ENCODE data around the gene NR5A2.

NR5A2 gene

DNA sequence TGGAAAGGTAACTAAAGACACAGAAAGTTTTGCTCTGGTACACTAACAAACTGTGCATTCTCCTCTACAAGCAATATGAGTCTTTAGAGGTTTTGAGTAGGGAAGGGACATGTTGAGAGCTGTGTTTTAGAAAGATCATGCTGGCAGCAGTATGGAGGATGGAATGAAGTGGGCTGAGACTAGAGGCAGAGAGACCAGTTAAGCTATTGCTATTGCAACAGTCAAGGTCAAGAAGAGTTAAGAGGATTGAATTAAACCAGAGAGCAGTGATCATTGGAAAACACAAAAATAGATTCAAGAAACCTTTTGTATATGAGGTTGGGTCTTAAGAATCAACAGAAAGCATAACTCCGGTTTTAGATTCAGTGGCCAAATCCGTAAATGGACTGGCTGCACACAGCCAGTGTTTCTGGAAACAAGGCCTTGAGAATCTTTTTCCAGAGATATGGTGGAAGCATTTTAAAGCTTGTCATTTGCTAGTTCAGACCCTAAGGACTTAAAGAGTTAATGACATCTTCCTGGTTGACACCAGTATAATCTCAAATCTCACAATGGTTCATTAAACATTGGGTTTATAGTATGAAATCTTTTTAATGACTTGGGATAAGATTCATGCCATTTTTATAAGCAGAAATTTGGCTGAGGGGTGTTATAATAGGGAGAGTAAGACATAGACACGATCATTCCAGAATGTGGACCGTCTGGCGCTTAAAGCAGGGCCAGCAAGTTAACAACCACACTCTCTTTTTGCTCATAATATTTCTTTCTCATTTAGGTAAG, 177.9 kb downstream of the NR5A2 start:
- Histone ChIP-seq H3K9me3 (ENCODE audit: control insufficient read depth in 5 of 5, low read length in 5 of 5) (peaks cover 0 to 8% (median 7%) of the 10 kb centered on the region in 5 donors), H3K4me3 (ENCODE audit: low read depth in 1 of 5, low read length in 5 of 5) (no peak overlapping the region), H3K4me1 (ENCODE audit: control insufficient read depth in 5 of 5, insufficient read depth in 5 of 5, low read length in 5 of 5) (no peaks in the 10 kb centered on the region), H3K27me3 (ENCODE audit: control insufficient read depth in 5 of 5, insufficient read depth in 4 of 5, low read length in 5 of 5) (no peaks in the 10 kb centered on the region), H3K27ac (ENCODE audit: low read depth, low read length) (no peak overlapping the region), H3K9ac (ENCODE audit: low read length in 5 of 5) (no peak overlapping the region), H3K36me3 (ENCODE audit: control insufficient read depth in 5 of 5, insufficient read depth in 5 of 5, low read length in 5 of 5) (no peaks in the 10 kb centered on the region)

DNA sequence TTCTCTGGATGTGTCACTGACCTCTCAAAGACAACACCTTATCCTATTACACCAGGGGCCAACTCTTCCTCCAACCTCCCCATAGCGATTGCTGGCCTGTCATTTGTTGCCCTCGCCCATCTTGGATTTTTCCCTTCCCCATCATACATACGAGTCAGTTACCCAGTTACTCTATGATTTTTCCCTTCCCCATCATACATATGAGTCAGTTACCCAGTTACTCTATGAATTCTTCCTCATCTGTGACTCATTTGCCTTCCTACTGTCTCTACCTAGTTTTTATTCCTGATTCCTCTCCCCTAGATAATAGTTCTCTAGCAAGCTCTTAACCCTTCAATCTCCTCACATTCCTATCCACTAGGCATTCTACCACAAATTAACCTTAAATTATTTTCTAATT, 178.8 kb downstream of the NR5A2 start:
- H3K27me3 ChIP-seq (ENCODE audit: control insufficient read depth in 5 of 5, insufficient read depth in 4 of 5, low read length in 5 of 5): no peaks in the 10 kb centered on the region

DNA sequence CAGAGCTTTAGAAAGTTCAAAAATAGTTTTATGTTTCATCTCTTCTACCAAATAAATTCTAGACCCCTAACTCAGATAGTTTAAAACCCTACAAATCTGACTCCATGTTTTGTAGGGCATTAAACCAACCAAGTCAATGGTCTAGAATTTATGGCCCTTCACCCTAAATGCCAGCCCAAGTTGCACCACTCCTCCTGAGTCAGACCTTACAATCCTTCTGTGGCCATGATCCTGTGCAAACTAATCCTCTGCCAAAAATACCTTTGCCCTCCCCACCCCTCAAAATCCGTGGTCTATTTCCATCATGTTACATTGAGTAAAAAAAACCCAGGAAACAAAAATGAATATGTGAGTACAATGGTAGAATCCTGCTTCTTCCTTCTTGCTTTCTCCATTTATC, 179.3 kb downstream of the NR5A2 start:
- H3K9me3 ChIP-seq (ENCODE audit: control insufficient read depth in 5 of 5, low read length in 5 of 5): no peaks in the 10 kb centered on the region
- H3K27me3 ChIP-seq (ENCODE audit: control insufficient read depth in 5 of 5, insufficient read depth in 4 of 5, low read length in 5 of 5): no peaks in the 10 kb centered on the region
- no peak overlapping the region for H3K27ac ChIP-seq (ENCODE audit: low read depth, low read length)
- no peaks in the 10 kb centered on the region for H3K36me3 ChIP-seq (ENCODE audit: control insufficient read depth in 5 of 5, insufficient read depth in 5 of 5, low read length in 5 of 5)
- H3K4me1 ChIP-seq (ENCODE audit: control insufficient read depth in 5 of 5, insufficient read depth in 5 of 5, low read length in 5 of 5): no peaks in the 10 kb centered on the region
- no peak overlapping the region for H3K9ac ChIP-seq (ENCODE audit: low read length in 5 of 5)
- H3K4me3 ChIP-seq (ENCODE audit: low read depth in 1 of 5, low read length in 5 of 5): no peak overlapping the region

More for the DNA sequence above, 178.8 kb downstream of the NR5A2 start:
- H3K36me3 ChIP-seq (ENCODE audit: control insufficient read depth in 5 of 5, insufficient read depth in 5 of 5, low read length in 5 of 5): no peaks in the 10 kb centered on the region
- no peaks in the 10 kb centered on the region for H3K4me1 ChIP-seq (ENCODE audit: control insufficient read depth in 5 of 5, insufficient read depth in 5 of 5, low read length in 5 of 5)
- no peak overlapping the region for H3K27ac ChIP-seq (ENCODE audit: low read depth, low read length)
- no peak overlapping the region for H3K9ac ChIP-seq (ENCODE audit: low read length in 5 of 5)
- no peak overlapping the region for H3K4me3 ChIP-seq (ENCODE audit: low read depth in 1 of 5, low read length in 5 of 5)
- H3K9me3 ChIP-seq (ENCODE audit: control insufficient read depth in 5 of 5, low read length in 5 of 5): no peaks in the 10 kb centered on the region

DNA sequence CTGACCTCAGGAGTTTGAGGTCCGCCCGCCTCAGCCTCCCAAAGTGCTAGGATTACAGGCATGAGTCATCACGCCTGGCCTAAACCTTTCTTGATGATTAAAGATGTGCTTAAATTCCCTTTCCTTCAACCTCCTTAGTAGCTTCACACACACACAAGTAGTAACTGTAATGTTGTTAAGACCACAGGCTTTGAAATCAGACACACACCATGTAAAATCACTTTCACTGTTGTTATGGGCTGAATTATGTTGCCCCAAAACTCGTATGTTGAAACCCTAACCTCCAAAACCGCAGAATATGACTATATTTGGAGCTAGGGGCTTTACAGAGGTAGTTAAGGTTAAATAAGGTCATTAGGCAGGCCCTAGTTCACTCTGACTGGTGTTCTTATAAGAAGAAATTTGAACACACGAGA, 180.2 kb downstream of the NR5A2 start:
- H3K9ac ChIP-seq (ENCODE audit: low read length in 5 of 5): no peak overlapping the region
- no peak overlapping the region for H3K4me3 ChIP-seq (ENCODE audit: low read depth in 1 of 5, low read length in 5 of 5)
- H3K27ac ChIP-seq (ENCODE audit: low read depth, low read length): no peak overlapping the region
- no peaks in the 10 kb centered on the region for H3K36me3 ChIP-seq (ENCODE audit: control insufficient read depth in 5 of 5, insufficient read depth in 5 of 5, low read length in 5 of 5)
- H3K27me3 ChIP-seq (ENCODE audit: control insufficient read depth in 5 of 5, insufficient read depth in 4 of 5, low read length in 5 of 5): no peaks in the 10 kb centered on the region
- no peaks in the 10 kb centered on the region for H3K9me3 ChIP-seq (ENCODE audit: control insufficient read depth in 5 of 5, low read length in 5 of 5)
- no peaks in the 10 kb centered on the region for H3K4me1 ChIP-seq (ENCODE audit: control insufficient read depth in 5 of 5, insufficient read depth in 5 of 5, low read length in 5 of 5)

DNA sequence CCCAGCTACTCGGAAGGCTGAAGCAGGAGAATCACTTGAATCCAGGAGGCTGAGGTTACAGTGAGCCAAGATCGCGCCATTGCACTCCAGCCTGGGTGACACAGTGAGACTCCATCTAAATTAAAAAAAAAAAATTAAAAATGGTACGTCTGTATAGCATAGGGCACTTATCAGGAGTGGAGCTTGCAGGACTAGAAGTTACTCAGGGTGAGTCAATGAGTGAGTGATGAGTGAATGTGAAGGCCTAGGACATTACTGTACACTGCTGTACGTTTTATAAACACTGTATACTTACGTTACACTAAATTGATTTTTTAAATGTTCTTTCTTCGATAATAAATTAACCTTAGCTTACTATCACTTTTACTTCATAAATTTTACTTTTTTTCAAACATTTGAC, 183.6 kb downstream of the NR5A2 start:
- no peaks in the 10 kb centered on the region for H3K4me1 ChIP-seq (ENCODE audit: control insufficient read depth in 5 of 5, insufficient read depth in 5 of 5, low read length in 5 of 5)
- H3K27ac ChIP-seq (ENCODE audit: low read depth, low read length): no peak overlapping the region
- no peaks in the 10 kb centered on the region for H3K36me3 ChIP-seq (ENCODE audit: control insufficient read depth in 5 of 5, insufficient read depth in 5 of 5, low read length in 5 of 5)
- H3K4me3 ChIP-seq (ENCODE audit: low read depth in 1 of 5, low read length in 5 of 5): no peak overlapping the region
- no peak overlapping the region for H3K9ac ChIP-seq (ENCODE audit: low read length in 5 of 5)
- H3K27me3 ChIP-seq (ENCODE audit: control insufficient read depth in 5 of 5, insufficient read depth in 4 of 5, low read length in 5 of 5): no peaks in the 10 kb centered on the region
- peaks cover 0 to 9% (median 5%) of the 10 kb centered on the region in 5 donors for H3K9me3 ChIP-seq (ENCODE audit: control insufficient read depth in 5 of 5, low read length in 5 of 5)

DNA sequence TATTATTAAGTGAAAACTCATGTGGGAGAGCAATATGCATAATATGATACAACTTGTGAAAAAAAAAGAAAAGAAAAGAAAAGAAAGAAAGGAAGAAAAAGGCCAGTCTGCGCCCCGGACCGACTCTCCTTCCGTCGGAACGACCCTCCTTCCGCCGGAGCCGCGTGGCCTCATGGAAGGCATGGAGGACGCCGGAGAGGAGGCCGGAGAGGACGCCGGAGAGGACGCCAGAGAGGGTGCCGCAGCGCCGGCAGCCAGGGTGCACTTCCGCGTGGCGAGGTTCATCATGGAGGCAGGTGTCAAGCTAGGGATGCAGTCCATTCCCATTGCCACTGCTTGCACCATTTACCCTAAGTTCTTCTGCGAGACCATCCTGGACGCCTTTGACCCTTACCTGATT, 185.9 kb downstream of the NR5A2 start:
- Histone ChIP-seq H3K4me3 (ENCODE audit: low read depth in 1 of 5, low read length in 5 of 5) (no peak overlapping the region), H3K36me3 (ENCODE audit: control insufficient read depth in 5 of 5, insufficient read depth in 5 of 5, low read length in 5 of 5) (no peaks in the 10 kb centered on the region), H3K4me1 (ENCODE audit: control insufficient read depth in 5 of 5, insufficient read depth in 5 of 5, low read length in 5 of 5) (no peaks in the 10 kb centered on the region), H3K9me3 (ENCODE audit: control insufficient read depth in 5 of 5, low read length in 5 of 5) (peaks cover 0 to 9% (median 5%) of the 10 kb centered on the region in 5 donors), H3K27me3 (ENCODE audit: control insufficient read depth in 5 of 5, insufficient read depth in 4 of 5, low read length in 5 of 5) (no peaks in the 10 kb centered on the region), H3K9ac (ENCODE audit: low read length in 5 of 5) (no peak overlapping the region), H3K27ac (ENCODE audit: low read depth, low read length) (no peak overlapping the region)

DNA sequence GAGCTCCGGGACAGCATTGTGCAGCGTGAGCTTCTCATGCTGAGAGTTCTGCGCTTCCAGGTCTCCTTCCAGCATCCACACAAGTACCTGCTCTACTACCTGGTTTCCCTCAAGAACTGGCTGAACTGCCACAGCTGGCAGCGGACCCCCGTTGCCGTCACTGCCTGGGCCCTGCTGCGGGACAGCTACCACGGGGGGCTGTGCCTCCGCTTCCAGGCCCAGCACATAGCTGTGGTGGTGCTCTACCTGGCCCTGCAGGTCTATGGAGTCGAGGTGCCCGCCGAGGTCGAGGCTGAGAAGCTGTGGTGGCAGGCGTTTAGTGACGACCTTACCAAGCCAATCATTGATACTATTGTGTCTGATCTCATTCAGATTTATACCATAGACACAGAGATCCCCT, 186.4 kb downstream of the NR5A2 start:
- Histone ChIP-seq H3K27ac (ENCODE audit: low read depth, low read length) (no peak overlapping the region), H3K36me3 (ENCODE audit: control insufficient read depth in 5 of 5, insufficient read depth in 5 of 5, low read length in 5 of 5) (no peaks in the 10 kb centered on the region), H3K9ac (ENCODE audit: low read length in 5 of 5) (no peak overlapping the region), H3K9me3 (ENCODE audit: control insufficient read depth in 5 of 5, low read length in 5 of 5) (peaks cover 0 to 9% (median 5%) of the 10 kb centered on the region in 5 donors), H3K4me3 (ENCODE audit: low read depth in 1 of 5, low read length in 5 of 5) (no peak overlapping the region), H3K4me1 (ENCODE audit: control insufficient read depth in 5 of 5, insufficient read depth in 5 of 5, low read length in 5 of 5) (no peaks in the 10 kb centered on the region), H3K27me3 (ENCODE audit: control insufficient read depth in 5 of 5, insufficient read depth in 4 of 5, low read length in 5 of 5) (no peaks in the 10 kb centered on the region)

DNA sequence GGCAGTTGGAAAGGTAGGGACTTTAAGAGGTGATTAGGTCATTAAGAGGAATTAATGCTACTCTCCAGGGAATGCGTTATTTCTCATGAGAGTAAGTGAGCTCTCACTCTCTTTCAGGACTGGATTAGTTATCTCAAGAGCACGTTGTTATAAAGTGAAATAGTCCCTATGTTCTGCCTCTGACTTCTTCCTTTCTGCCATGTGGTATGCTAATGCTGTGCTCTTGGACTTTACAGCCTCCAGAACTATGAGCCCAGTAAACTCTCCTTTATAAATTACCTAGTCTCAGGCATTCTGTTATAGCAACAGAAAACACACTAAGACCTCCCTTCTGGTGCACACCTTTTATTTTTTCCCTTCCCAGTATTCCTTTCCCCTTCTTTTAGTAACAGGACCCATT, 187.8 kb downstream of the NR5A2 start:
- no peak overlapping the region for H3K27ac ChIP-seq (ENCODE audit: low read depth, low read length)
- no peak overlapping the region for H3K4me3 ChIP-seq (ENCODE audit: low read depth in 1 of 5, low read length in 5 of 5)
- peaks cover 0 to 9% (median 5%) of the 10 kb centered on the region in 5 donors for H3K9me3 ChIP-seq (ENCODE audit: control insufficient read depth in 5 of 5, low read length in 5 of 5)
- no peaks in the 10 kb centered on the region for H3K4me1 ChIP-seq (ENCODE audit: control insufficient read depth in 5 of 5, insufficient read depth in 5 of 5, low read length in 5 of 5)
- H3K9ac ChIP-seq (ENCODE audit: low read length in 5 of 5): no peak overlapping the region
- H3K27me3 ChIP-seq (ENCODE audit: control insufficient read depth in 5 of 5, insufficient read depth in 4 of 5, low read length in 5 of 5): no peaks in the 10 kb centered on the region
- H3K36me3 ChIP-seq (ENCODE audit: control insufficient read depth in 5 of 5, insufficient read depth in 5 of 5, low read length in 5 of 5): no peaks in the 10 kb centered on the region

DNA sequence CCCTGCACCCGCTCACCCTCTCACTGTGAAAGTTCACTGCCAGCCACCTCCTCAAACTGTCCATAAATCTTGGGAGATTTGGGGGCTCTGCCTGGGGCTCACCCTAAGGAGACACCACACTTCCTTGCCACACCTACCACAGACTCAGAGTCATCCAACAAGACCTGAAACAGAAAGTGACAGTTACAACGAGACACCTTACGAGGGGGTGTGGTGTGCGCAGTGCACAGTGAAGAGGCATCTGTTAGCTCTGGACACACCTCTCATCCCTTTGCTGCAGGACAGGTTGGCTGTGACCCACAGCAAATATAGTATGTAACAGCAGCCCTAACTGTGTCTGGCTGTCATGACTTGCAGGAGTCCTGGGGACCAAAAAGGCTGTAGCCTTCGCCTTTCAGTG, 190.2 kb downstream of the NR5A2 start:
- peaks cover 0 to 9% (median 5%) of the 10 kb centered on the region in 5 donors for H3K9me3 ChIP-seq (ENCODE audit: control insufficient read depth in 5 of 5, low read length in 5 of 5)
- H3K27me3 ChIP-seq (ENCODE audit: control insufficient read depth in 5 of 5, insufficient read depth in 4 of 5, low read length in 5 of 5): peaks cover 0 to 2% (median 0%) of the 10 kb centered on the region in 5 donors
- H3K27ac ChIP-seq (ENCODE audit: low read depth, low read length): no peak overlapping the region
- H3K4me3 ChIP-seq (ENCODE audit: low read depth in 1 of 5, low read length in 5 of 5): no peak overlapping the region
- H3K36me3 ChIP-seq (ENCODE audit: control insufficient read depth in 5 of 5, insufficient read depth in 5 of 5, low read length in 5 of 5): no peaks in the 10 kb centered on the region
- H3K4me1 ChIP-seq (ENCODE audit: control insufficient read depth in 5 of 5, insufficient read depth in 5 of 5, low read length in 5 of 5): peaks cover 0 to under 1% (median 0%) of the 10 kb centered on the region in 5 donors
- H3K9ac ChIP-seq (ENCODE audit: low read length in 5 of 5): no peak overlapping the region

DNA sequence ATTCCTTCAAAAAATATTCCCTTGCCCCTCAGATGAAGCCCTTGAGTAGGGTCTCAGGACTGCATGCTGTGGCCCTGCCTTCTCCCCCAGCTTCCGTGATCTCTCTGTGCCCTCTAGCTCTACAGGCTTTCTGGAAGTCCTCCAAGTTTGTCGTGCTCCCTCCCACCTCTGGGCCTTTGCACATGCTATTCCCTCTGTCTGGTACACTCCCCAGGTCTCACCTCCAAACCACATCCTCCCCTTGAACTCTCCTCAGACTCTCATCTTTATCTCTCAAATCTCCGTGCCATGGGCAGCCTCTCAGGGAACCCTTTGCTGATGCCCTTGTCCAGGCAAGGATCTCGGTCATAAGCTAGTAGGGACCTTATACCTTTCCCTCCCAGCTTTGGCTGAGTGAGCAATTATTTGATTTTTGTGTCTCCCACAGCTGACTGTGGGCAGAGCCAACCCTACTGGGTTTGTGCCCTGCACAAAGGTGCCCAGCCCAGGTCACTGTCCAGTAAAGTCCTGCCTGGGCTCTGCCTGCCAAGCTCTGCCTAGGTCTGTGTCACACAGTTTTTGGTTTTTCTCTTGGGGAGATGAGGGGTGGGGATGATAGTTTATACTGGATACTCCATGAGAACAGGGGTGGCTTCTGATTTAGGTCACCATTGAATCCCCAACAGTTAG, 194.2 kb downstream of the NR5A2 start:
- Histone ChIP-seq H3K27me3 (ENCODE audit: control insufficient read depth in 5 of 5, insufficient read depth in 4 of 5, low read length in 5 of 5) (peaks cover 0 to 3% (median 0%) of the 10 kb centered on the region in 5 donors), H3K4me1 (ENCODE audit: control insufficient read depth in 5 of 5, insufficient read depth in 5 of 5, low read length in 5 of 5) (peaks cover 0 to 9% (median 3%) of the 10 kb centered on the region in 5 donors), H3K4me3 (ENCODE audit: low read depth in 1 of 5, low read length in 5 of 5) (no peak overlapping the region), H3K27ac (ENCODE audit: low read depth, low read length) (no peak overlapping the region), H3K36me3 (ENCODE audit: control insufficient read depth in 5 of 5, insufficient read depth in 5 of 5, low read length in 5 of 5) (no peaks in the 10 kb centered on the region), H3K9ac (ENCODE audit: low read length in 5 of 5) (no peak overlapping the region), H3K9me3 (ENCODE audit: control insufficient read depth in 5 of 5, low read length in 5 of 5) (peaks cover 0 to 2% (median 0%) of the 10 kb centered on the region in 5 donors)
